ENCODE data around the gene ANGPTL8. TPM values are rescaled to one million over a fixed set of nuclear protein-coding genes. Genes with fewer than 3 reads are reported as not detected.

The ANGPTL8 gene
- total RNA-seq, 1 donor from 2014 or later = not detected

- no peak overlapping the region for H3K4me3 ChIP-seq (ENCODE audit: low read depth, low read length)
- TF ChIP-seq, protein P1, sequence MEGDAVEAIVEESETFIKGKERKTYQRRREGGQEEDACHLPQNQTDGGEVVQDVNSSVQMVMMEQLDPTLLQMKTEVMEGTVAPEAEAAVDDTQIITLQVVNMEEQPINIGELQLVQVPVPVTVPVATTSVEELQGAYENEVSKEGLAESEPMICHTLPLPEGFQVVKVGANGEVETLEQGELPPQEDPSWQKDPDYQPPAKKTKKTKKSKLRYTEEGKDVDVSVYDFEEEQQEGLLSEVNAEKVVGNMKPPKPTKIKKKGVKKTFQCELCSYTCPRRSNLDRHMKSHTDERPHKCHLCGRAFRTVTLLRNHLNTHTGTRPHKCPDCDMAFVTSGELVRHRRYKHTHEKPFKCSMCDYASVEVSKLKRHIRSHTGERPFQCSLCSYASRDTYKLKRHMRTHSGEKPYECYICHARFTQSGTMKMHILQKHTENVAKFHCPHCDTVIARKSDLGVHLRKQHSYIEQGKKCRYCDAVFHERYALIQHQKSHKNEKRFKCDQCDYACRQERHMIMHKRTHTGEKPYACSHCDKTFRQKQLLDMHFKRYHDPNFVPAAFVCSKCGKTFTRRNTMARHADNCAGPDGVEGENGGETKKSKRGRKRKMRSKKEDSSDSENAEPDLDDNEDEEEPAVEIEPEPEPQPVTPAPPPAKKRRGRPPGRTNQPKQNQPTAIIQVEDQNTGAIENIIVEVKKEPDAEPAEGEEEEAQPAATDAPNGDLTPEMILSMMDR (conservative IDR thresholded peaks at IDR 0.05; ENCODE audit: low read depth, low read length) = no peak
- DNase-seq (ENCODE audit: low read depth) = no peak
These were observed 39.9 kb upstream of the ANGPTL8 start for GRCh38 chr19:11199517-11199916.

DNA sequence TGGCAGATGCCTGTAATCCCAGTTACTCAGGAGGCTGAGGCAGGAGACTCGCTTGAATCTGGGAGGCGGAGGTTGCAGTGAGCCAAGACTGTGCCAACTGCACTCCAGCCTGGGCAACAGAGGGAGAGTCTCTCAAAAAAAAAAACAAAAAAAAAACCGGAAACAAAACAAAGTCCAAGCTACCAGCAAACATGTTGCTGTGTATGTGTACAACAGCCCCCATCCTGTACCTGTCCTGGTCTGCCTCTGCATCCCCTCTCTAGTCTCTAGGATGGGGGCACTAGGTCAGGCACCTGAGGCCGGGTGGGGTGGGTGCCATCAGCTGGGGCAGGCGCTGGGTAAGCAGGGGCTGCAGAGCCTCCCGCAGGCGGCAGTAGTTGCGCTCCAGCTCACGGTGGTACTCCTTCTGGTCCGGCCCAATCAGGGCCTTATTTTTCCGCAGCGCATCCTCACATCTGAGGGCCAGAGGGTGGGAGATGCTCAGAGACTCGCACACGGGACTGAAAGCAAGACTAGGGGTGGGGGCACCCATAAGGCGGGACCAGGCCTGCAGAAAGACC, 39.3 kb upstream of the ANGPTL8 start:
- TF ChIP-seq, protein P1 (conservative IDR thresholded peaks at IDR 0.05; ENCODE audit: low read depth, low read length) = no peak

GRCh38 chr19:11200931-11201330, 38.5 kb upstream of the ANGPTL8 start:
- H3K4me3 ChIP-seq (ENCODE audit: low read depth, low read length) = no peak overlapping the region
- TF ChIP-seq, protein P1 (conservative IDR thresholded peaks at IDR 0.05; ENCODE audit: low read depth, low read length) = no peak

More for the DNA sequence above, 39.3 kb upstream of the ANGPTL8 start:
- DNase-seq (ENCODE audit: low read depth) = no peak
- no peak overlapping the region for H3K4me3 ChIP-seq (ENCODE audit: low read depth, low read length)

DNA sequence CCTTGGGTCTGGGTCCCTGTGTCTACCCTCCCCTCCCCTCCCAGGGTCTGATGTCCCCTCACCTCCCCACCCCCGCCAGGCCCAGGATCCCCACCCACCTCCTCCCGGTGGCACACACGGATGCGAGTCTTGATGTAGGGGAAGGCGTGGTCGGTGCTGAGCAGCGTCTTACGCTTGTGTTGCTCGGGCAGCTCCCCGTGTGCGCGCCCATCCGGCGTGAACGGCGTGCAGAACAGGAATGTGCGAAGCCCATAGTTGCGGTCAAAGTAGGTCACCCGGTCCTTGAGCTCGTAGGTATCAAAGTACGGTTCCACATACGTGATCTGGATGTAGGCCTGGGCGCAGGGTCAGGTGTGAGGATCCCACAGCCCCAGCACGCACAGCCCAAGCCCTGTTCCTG, 37.6 kb upstream of the ANGPTL8 start:
- DNase-seq (ENCODE audit: low read depth) = peak; percentile 41
- TF ChIP-seq, protein P1 (conservative IDR thresholded peaks at IDR 0.05; ENCODE audit: low read depth, low read length) = no peak
- no peak overlapping the region for H3K4me3 ChIP-seq (ENCODE audit: low read depth, low read length)

More at GRCh38 chr19:11200931-11201330, 38.5 kb upstream of the ANGPTL8 start:
- no peak for DNase-seq (ENCODE audit: low read depth)

DNA sequence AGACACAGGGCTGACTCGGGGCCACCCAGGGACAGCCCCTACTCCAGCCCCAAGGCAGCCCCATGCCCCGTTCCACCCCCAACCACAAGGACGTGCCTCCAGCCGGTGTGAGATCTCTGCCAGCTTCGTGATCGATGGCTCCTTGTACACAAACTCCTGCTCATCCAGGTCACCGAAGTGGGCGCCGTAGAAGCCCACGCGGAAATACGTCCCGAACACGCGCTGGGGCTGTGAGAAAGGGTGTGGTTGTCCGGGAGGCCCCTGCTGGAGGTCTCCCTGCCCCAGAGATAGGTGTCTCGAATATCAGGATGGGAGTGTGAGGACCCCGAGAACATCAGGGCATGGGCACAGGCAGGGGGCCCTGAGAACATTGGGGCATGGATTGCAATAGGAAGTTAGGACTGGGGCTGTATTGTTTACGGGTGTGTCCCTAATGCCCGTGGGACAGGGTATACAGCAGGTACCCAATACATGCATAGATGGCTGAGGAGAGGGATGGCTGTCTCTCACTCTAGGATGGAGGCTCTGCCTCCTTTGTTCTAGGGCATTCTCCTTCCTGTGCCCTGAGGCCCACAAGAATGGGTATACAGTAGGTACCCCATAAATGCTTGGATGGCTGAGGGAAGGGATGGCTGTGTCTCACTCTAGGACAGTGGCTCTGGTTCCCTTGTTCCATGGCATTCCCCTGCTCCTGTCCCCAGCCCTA, 36.8 kb upstream of the ANGPTL8 start:
- no peak overlapping the region for H3K4me3 ChIP-seq (ENCODE audit: low read depth, low read length)
- no peak for DNase-seq (ENCODE audit: low read depth)
- TF ChIP-seq, protein P1 (conservative IDR thresholded peaks at IDR 0.05; ENCODE audit: low read depth, low read length) = no peak

DNA sequence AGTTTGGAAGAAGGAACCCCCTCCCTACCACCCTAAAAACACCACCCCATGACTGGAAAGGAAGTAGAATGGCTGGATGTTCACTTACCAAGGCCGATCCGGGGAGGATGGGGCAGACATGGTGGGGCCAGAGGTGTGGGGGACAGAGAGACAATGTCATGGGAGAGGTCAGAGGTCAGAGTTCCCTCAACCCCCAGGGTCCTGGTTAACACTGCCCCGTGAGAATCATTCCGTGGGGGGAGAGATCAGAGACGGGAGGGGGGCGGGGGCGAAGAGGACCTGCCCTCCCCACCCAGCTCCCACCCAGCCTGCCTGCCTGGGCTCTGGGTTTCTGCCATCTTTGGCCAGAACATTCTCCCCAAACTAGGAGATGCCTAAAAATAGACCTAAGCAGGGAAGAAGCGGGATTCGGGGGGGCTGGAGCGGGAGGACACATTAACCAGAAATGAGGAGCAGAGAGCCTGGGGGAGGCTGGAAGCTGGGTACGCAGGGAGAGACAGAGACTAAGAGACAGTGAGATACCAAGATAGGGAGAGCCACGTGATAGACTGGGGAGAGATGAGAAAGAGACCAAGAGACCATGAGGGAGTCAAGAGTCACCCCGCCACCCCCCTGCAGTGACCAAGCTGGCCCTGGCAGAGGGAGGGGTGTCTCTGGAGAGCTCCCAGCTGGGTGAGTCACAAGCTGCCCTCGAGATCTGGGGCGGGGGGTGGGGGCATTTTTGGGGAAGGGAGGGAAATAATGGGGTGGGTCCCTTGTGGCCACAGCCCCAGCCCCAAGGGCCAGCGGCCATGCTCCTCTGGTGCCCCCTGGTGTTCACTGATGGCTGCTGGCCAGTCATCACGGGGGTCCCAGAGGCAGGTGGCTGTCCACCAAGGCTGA, 36.0 kb upstream of the ANGPTL8 start:
- TF ChIP-seq, protein P1 (conservative IDR thresholded peaks at IDR 0.05; ENCODE audit: low read depth, low read length) = peak; percentile 81
- DNase-seq (ENCODE audit: low read depth) = no peak
- H3K4me3 ChIP-seq (ENCODE audit: low read depth, low read length) = no peak overlapping the region
